Body of pancreas (tissue), 4 donors: Measurements from ENCODE around the gene EAF2.
A peak's percentile ranks its signal among the peaks of the same experiment; 100 is the strongest.

ENCODE experiments used
- POLR2A ChIP-seq, 3 donors: fragments of 450-650 bp; IDR thresholded peaks; one replicate each; pipeline ENCODE4 v1.6.1; 2016; ENCODE audit warnings: antibody characterized with exemption in 3 of 3, mild to moderate bottlenecking in 2 of 3
- TF ChIP-seq, protein P1 (sequence below), 7 experiments: fragments of 450-650 bp in 4 of 7; fragments of 200-600 bp in 3 of 7; sonication (generic) in 3 of 7; IDR thresholded peaks; one replicate each; pipeline ENCODE4 v1.5.1; 2016 to 2019; ENCODE audit warnings: antibody characterized with exemption in 7 of 7

DNA sequence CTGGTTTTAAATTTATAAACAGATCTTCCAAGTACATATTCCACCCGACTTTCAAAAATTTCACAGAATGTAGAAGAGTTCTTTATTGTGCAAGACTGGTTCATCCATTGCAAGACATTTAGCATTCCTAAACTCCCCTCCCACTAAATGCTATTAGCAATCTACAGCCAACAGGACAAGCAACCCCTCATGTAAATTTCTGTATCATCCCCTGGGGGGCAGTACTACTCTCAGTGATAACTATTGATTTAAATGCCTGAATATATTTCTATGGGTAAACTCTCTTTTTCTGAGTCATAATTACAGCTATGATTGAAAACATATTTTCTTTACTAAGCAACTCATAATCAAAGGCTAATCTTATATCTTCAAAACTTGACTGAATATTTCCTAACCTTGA, 48.5 kb downstream of the EAF2 start:
- no peak for TF ChIP-seq POLR2A (IDR thresholded peaks at IDR 0.05)
- TF ChIP-seq, protein P1, sequence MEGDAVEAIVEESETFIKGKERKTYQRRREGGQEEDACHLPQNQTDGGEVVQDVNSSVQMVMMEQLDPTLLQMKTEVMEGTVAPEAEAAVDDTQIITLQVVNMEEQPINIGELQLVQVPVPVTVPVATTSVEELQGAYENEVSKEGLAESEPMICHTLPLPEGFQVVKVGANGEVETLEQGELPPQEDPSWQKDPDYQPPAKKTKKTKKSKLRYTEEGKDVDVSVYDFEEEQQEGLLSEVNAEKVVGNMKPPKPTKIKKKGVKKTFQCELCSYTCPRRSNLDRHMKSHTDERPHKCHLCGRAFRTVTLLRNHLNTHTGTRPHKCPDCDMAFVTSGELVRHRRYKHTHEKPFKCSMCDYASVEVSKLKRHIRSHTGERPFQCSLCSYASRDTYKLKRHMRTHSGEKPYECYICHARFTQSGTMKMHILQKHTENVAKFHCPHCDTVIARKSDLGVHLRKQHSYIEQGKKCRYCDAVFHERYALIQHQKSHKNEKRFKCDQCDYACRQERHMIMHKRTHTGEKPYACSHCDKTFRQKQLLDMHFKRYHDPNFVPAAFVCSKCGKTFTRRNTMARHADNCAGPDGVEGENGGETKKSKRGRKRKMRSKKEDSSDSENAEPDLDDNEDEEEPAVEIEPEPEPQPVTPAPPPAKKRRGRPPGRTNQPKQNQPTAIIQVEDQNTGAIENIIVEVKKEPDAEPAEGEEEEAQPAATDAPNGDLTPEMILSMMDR (IDR thresholded peaks at IDR 0.05) = peak in 6 of 7 experiments; percentile 15 to 55 (median 42)
